D341Med (cell line): Measurements from ENCODE around the gene RALGAPA2.

Experiments used
- DNase-seq: peaks from one replicate; pipeline ENCODE4 v3.0.0; 2012; ENCODE audit warnings: low spot score

Gene RALGAPA2

GRCh38 chr20:20720158-20720557 is 7.7 kb upstream of the RALGAPA2 start:
- no peak for DNase-seq

DNA sequence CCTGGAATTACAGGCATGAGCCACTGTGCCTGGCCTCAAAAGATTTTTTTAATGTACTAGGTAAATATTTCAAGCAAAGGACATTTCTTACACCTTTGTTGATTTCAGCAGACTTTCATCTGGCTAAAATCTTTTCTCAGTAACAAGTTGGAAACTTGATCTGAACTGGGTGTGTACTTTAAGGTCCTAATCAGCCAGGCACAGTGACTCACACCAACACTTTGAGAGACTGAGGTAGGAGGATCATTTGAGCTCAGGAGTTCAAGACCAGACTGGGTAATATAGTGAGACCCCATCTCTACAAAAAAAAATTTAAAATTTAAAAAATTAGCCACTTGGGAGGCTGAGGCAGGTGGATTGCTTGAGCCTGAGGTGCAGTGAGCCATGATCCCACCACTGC is 7.0 kb upstream of the RALGAPA2 start:
- DNase-seq: no peak

DNA sequence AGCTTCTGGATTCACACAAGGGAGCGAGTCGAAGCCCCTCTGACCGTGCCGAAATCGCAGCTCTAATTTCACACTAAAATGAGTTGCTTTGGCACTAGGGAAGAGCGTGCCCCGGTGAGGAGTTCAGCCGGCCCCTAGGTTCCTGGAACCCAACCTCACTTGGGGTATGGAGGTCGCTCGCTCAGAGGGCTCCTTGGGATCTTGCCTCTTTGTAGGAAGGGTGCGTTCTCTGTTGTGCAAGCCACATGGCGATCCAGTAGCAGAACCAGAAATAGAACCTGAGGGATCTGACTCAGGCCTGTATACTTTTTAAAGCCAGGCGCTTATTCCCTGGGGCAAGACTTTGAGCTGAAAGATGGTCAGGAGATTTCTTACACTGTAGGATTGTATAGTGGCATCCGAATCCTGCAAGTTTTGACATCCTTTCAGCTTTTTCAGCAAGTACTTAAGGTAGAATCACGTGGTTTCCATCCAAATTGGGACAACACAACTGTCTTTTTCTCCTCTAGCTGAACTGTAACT is 861 bp upstream of the RALGAPA2 start:
- DNase-seq: no peak

GRCh38 chr20:20712004-20712473 is 405 bp downstream of the RALGAPA2 start:
- DNase-seq: no peak

DNA sequence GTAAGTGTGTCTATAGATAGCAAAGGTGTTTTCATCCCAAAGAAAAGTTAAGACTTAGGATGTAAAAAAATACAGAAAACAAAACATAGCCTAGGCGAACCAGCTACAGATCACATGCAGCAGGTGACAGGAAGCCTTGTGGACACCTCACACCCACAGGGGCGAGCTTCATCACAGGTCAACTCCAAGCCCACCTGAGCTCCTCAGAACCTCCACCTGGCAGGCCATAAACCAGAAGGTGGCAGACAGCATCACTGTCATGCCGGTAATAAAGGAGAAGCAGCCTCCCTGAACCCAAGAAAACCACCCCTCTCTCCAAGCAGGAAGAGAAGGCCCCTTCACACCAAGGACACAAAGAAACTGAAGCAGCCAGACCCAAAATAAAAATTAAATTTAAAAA is 1.0 kb downstream of the RALGAPA2 start:
- DNase-seq: no peak

GRCh38 chr20:20710443-20711315 is 1.8 kb downstream of the RALGAPA2 start:
- no peak for DNase-seq

GRCh38 chr20:20709887-20710286 is 2.6 kb downstream of the RALGAPA2 start:
- DNase-seq: no peak

- DNase-seq: no peak
Measured at GRCh38 chr20:20706285-20706684, 6.2 kb downstream of the RALGAPA2 start.

GRCh38 chr20:20702330-20703245 is 9.9 kb downstream of the RALGAPA2 start:
- no peak for DNase-seq

GRCh38 chr20:20699917-20700316 is 12.5 kb downstream of the RALGAPA2 start:
- DNase-seq: no peak

- no peak for DNase-seq
Measured at GRCh38 chr20:20699144-20699543, 13.3 kb downstream of the RALGAPA2 start.

GRCh38 chr20:20697325-20697845 is 15.1 kb downstream of the RALGAPA2 start:
- DNase-seq: no peak

DNA sequence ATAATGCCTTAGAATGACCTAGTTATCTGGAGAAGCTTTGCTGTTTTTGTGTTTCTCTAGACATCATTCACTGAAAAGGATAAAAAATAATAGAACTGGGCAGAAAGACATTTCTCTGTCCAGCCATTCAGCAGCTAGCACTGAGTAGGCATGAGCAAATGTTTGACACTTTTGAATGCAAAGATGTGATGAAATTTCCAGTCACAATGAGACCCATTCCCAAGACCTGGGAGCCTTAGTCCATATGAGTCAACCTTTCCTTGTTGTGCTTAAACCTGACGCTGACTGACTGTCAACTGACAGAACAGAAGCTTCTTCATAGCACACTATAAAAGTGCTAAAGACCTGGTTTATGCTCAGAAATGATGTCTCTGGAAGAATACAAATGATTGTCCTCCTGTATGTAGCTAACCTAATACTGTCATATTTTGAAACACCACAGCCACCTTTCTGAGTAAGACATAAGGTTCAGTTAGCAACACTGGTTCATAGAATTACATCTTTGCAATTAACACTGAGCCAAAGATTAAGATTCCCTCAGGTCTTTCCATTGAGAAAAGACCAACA is 17.1 kb downstream of the RALGAPA2 start:
- no peak for DNase-seq

DNA sequence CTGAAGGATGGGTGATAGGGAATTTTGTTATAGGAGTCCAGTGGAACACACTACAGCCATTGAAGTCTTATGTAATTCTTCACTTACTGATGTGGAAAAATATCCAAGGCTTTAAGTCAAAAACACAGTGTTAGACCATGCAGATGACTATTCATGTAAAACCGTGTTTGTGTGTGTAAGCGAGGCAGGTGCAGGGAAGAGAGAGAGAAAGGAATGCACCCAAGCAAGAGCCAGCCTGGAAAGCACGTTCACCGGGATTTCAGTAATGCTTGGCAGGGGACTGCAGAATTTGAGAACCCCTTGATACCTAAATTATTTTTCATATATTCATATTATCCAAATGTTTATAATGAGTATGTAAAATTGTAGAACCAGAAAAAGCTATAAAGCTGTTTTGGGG is 17.9 kb downstream of the RALGAPA2 start:
- DNase-seq: no peak

DNA sequence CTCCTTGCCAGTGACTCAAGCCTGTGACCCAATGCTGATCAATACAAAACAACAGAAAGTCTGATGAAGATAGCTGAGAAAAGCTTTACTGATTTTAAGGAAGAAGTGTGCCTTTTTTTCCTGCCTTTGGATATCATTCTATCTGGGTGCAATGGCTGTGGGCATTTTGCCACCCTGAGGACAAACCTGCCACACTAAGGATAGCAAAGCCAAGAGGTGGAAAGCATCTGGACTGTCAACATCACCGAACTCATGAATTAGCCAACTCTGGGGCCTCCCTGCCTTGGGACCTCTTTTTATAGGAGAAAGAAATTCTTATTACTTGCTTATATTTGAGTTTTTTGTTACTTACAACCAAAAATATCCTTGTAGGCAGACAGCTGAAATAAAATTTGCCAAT is 19.9 kb downstream of the RALGAPA2 start:
- no peak for DNase-seq

GRCh38 chr20:20691477-20692235 is 20.8 kb downstream of the RALGAPA2 start:
- no peak for DNase-seq

GRCh38 chr20:20690676-20691476 is 21.6 kb downstream of the RALGAPA2 start:
- DNase-seq: no peak

GRCh38 chr20:20687319-20687718 is 25.1 kb downstream of the RALGAPA2 start:
- no peak for DNase-seq

DNA sequence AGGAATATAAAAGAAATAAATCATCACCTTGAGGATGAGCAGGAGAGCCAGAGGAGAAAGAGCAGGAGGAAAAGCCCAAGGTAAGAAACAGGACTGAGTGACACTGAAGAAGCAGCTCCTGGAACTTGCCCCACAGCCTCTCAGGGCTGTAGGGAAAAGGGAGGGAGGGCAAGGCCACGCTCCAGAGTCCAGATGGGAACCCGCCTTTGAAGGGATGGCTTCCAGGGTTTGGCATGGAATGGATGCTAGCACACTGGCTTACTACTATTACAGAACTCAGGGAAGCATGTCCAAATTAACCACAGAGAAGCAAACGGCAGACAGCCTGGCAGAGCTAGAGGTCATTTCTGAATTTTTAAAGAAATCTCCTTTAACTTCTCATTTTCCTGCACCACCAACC is 26.8 kb downstream of the RALGAPA2 start:
- DNase-seq: no peak
